Thymus (tissue), 11 donors: Measurements from ENCODE around the gene TNFRSF14. TPM values are rescaled to one million over a fixed set of nuclear protein-coding genes. Genes with fewer than 3 reads are reported as not detected.

ENCODE experiments used
- DNase-seq, 9 donors: peaks; one replicate each; pipeline ENCODE4 v3.0.0-alpha.2; 2013; ENCODE audit warnings: low spot score in 9 of 9, low read depth in 6 of 9, missing footprints in 1 of 9
- H3K27ac ChIP-seq, 2 donors: one replicate each; pipeline ENCODE4 v1.5.1; 2013; ENCODE audit warnings: control low read depth in 1 of 2, low read depth in 1 of 2, low read length in 1 of 2, mild to moderate bottlenecking in 1 of 2, moderate library complexity in 1 of 2
- H3K27me3 ChIP-seq, 2 donors: one replicate each; pipeline ENCODE4 v1.5.1; 2013; ENCODE audit warnings: low read length in 1 of 2; ENCODE audit not compliant: control insufficient read depth in 2 of 2, insufficient read depth in 1 of 2
- H3K36me3 ChIP-seq, 2 donors: one replicate each; pipeline ENCODE4 v1.5.1; 2013; ENCODE audit warnings: low read length in 1 of 2, mild to moderate bottlenecking in 1 of 2, moderate library complexity in 1 of 2; ENCODE audit not compliant: control insufficient read depth in 2 of 2, insufficient read depth in 2 of 2
- H3K4me1 ChIP-seq, 2 donors: one replicate each; pipeline ENCODE4 v1.5.1; 2013; ENCODE audit warnings: low read length in 2 of 2; ENCODE audit not compliant: control insufficient read depth in 2 of 2, insufficient read depth in 2 of 2
- H3K4me3 ChIP-seq, 2 donors: one replicate each; pipeline ENCODE4 v1.5.1; 2013; ENCODE audit warnings: low read length in 2 of 2, control low read depth in 1 of 2, mild to moderate bottlenecking in 1 of 2
- H3K9me3 ChIP-seq, 2 donors: one replicate each; pipeline ENCODE4 v1.5.1; 2013; ENCODE audit warnings: low read length in 1 of 2, mild to moderate bottlenecking in 1 of 2; ENCODE audit not compliant: control insufficient read depth in 2 of 2, insufficient read depth in 1 of 2
- WGBS: extraction: QIAGEN DNeasy Blood & Tissue Kit; methylation state at CpG from one replicate; pipeline ENCODE4 v1.1.7; 2013; 5-methylcytosine and 5-hydroxymethylcytosine counted together
- polyA plus RNA-seq: library from polyadenylated mRNA; stranded (reverse); fragments of 200-250 nt; gene quantifications from one replicate; pipeline ENCODE4 v1.2.3, GENCODE V29; 2013
- total RNA-seq: library from RNA; stranded (reverse); fragments of 120-200 nt; gene quantifications from one replicate; pipeline ENCODE4 v1.2.4, GENCODE V29; 2013
- donor health status: healthy.

Gene TNFRSF14
- total and polyA plus RNA-seq, 2 donors, result 72.4 to 233 TPM

- Histone ChIP-seq H3K4me3 (no peak overlapping the region), H3K9me3 (peaks cover 0 to 8% of the 10 kb centered on the region in 2 donors), H3K36me3 (no peaks in the 10 kb centered on the region), H3K27me3 (peaks cover 0 to 67% of the 10 kb centered on the region in 2 donors), H3K27ac (no peak overlapping the region), H3K4me1 (peaks cover 22 to 64% of the 10 kb centered on the region in 2 donors)
- 95% methylated on average over 4 of the region's 4 CpGs for WGBS
- no peak for DNase-seq
These were observed 17.8 kb upstream of the TNFRSF14 start for GRCh38 chr1:2538376-2538775.

GRCh38 chr1:2538872-2539271 lies 17.3 kb upstream of the TNFRSF14 start:
- Histone ChIP-seq H3K27ac (no peak overlapping the region), H3K9me3 (peaks cover 0 to 8% of the 10 kb centered on the region in 2 donors), H3K4me3 (no peak overlapping the region), H3K36me3 (no peaks in the 10 kb centered on the region), H3K4me1 (peaks cover 27 to 68% of the 10 kb centered on the region in 2 donors), H3K27me3 (peaks cover 0 to 62% of the 10 kb centered on the region in 2 donors)
- no peak for DNase-seq
- WGBS, result 98% methylated on average over 8 of the region's 8 CpGs

- H3K4me1 ChIP-seq, result peaks cover 32 to 68% of the 10 kb centered on the region in 2 donors
- H3K4me3 ChIP-seq, result no peak overlapping the region
- peaks cover 0 to 8% of the 10 kb centered on the region in 2 donors for H3K9me3 ChIP-seq
- H3K27ac ChIP-seq, result no peak overlapping the region
- H3K36me3 ChIP-seq, result no peaks in the 10 kb centered on the region
- DNase-seq, result peak in 1 of 9 donors; percentile 18
- peaks cover 0 to 56% of the 10 kb centered on the region in 2 donors for H3K27me3 ChIP-seq
- 81% methylated on average over 12 of the region's 12 CpGs for WGBS
These were observed 16.8 kb upstream of the TNFRSF14 start for GRCh38 chr1:2539312-2539907.

- H3K4me3 ChIP-seq, result peak overlapping the region in 1 of 2 donors; percentile 23
- peaks cover 0 to 41% of the 10 kb centered on the region in 2 donors for H3K27me3 ChIP-seq
- H3K27ac ChIP-seq, result no peak overlapping the region
- DNase-seq, result peak in 1 of 9 donors; percentile 60
- peaks cover 32 to 68% of the 10 kb centered on the region in 2 donors for H3K4me1 ChIP-seq
- no peaks in the 10 kb centered on the region for H3K36me3 ChIP-seq
- peaks cover 0 to 8% of the 10 kb centered on the region in 2 donors for H3K9me3 ChIP-seq
- WGBS, result 13% methylated on average over 39 of the region's 39 CpGs
These were observed 15.2 kb upstream of the TNFRSF14 start for GRCh38 chr1:2540816-2541492.

GRCh38 chr1:2541619-2542245 lies 14.4 kb upstream of the TNFRSF14 start:
- Histone ChIP-seq H3K4me3 (no peak overlapping the region), H3K27me3 (peaks cover 0 to 34% of the 10 kb centered on the region in 2 donors), H3K4me1 (peaks cover 34 to 68% of the 10 kb centered on the region in 2 donors), H3K36me3 (no peaks in the 10 kb centered on the region), H3K9me3 (peaks cover 0 to 8% of the 10 kb centered on the region in 2 donors), H3K27ac (no peak overlapping the region)
- DNase-seq, result no peak
- WGBS, result 92% methylated on average over 25 of the region's 25 CpGs

- Histone ChIP-seq H3K27me3 (peaks cover 0 to 28% of the 10 kb centered on the region in 2 donors), H3K36me3 (no peaks in the 10 kb centered on the region), H3K4me1 (peaks cover 34 to 72% of the 10 kb centered on the region in 2 donors), H3K27ac (no peak overlapping the region), H3K4me3 (no peak overlapping the region), H3K9me3 (peaks cover 0 to 8% of the 10 kb centered on the region in 2 donors)
- WGBS, result 94% methylated on average over 11 of the region's 11 CpGs
- DNase-seq, result no peak
These were observed 13.8 kb upstream of the TNFRSF14 start for GRCh38 chr1:2542246-2542915.

GRCh38 chr1:2543543-2544092 lies 12.6 kb upstream of the TNFRSF14 start:
- peak in 4 of 9 donors; percentile 39 to 84 (median 71) for DNase-seq
- H3K9me3 ChIP-seq, result peaks cover 0 to 8% of the 10 kb centered on the region in 2 donors
- H3K4me1 ChIP-seq, result peaks cover 41 to 84% of the 10 kb centered on the region in 2 donors
- WGBS, result 37% methylated on average over 26 of the region's 26 CpGs
- peak overlapping the region in 1 of 2 donors; percentile 16 for H3K4me3 ChIP-seq
- H3K36me3 ChIP-seq, result no peaks in the 10 kb centered on the region
- peaks cover 0 to 19% of the 10 kb centered on the region in 2 donors for H3K27me3 ChIP-seq
- H3K27ac ChIP-seq, result peak overlapping the region; percentile 15 to 43

GRCh38 chr1:2544093-2544874 lies 11.9 kb upstream of the TNFRSF14 start:
- 84% methylated on average over 26 of the region's 26 CpGs for WGBS
- Histone ChIP-seq H3K9me3 (peaks cover 0 to 5% of the 10 kb centered on the region in 2 donors), H3K4me1 (peaks cover 44 to 86% of the 10 kb centered on the region in 2 donors), H3K27ac (peak overlapping the region; percentile 15 to 43), H3K27me3 (peaks cover 0 to 14% of the 10 kb centered on the region in 2 donors), H3K4me3 (no peak overlapping the region), H3K36me3 (no peaks in the 10 kb centered on the region)
- no peak for DNase-seq
